22Rv1 (cell line): ENCODE data around the gene LRRC26.

Experiments
- ZFX ChIP-seq: fragments of 450-650 bp; IDR thresholded peaks from 2 replicates; pipeline ENCODE4 v1.6.1; 2017; ENCODE audit warnings: antibody characterized with exemption, borderline replicate concordance
- TF ChIP-seq, protein P1 (sequence below): fragments of 450-650 bp; IDR thresholded peaks from 2 replicates; pipeline ENCODE4 v1.5.1; 2017; ENCODE audit warnings: mild to moderate bottlenecking

GRCh38 chr9:137218212-137218753 is 48.4 kb upstream of the LRRC26 start:
- TF ChIP-seq, protein P1, sequence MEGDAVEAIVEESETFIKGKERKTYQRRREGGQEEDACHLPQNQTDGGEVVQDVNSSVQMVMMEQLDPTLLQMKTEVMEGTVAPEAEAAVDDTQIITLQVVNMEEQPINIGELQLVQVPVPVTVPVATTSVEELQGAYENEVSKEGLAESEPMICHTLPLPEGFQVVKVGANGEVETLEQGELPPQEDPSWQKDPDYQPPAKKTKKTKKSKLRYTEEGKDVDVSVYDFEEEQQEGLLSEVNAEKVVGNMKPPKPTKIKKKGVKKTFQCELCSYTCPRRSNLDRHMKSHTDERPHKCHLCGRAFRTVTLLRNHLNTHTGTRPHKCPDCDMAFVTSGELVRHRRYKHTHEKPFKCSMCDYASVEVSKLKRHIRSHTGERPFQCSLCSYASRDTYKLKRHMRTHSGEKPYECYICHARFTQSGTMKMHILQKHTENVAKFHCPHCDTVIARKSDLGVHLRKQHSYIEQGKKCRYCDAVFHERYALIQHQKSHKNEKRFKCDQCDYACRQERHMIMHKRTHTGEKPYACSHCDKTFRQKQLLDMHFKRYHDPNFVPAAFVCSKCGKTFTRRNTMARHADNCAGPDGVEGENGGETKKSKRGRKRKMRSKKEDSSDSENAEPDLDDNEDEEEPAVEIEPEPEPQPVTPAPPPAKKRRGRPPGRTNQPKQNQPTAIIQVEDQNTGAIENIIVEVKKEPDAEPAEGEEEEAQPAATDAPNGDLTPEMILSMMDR, result no peak; the same call in 1 of the 2 replicates
- no peak for TF ChIP-seq ZFX
